CMK (cell line): Measurements from ENCODE around the gene NOP16.
A peak's percentile ranks its signal among the peaks of the same experiment; 100 is the strongest.

Experiments
- DNase-seq: peaks from one replicate; pipeline ENCODE4 v3.0.0-alpha.2; 2010; ENCODE audit warnings: low read depth

Gene NOP16

GRCh38 chr5:176386491-176386890 is 1.9 kb downstream of the NOP16 start:
- no peak for DNase-seq

- no peak for DNase-seq
Observed at GRCh38 chr5:176384991-176385390, 3.4 kb downstream of the NOP16 start.

GRCh38 chr5:176384366-176384930 is 4.0 kb downstream of the NOP16 start:
- no peak for DNase-seq

- DNase-seq, result no peak
Observed at GRCh38 chr5:176383961-176384360, 4.4 kb downstream of the NOP16 start.

- no peak for DNase-seq
Observed at GRCh38 chr5:176383248-176383905, 5.0 kb downstream of the NOP16 start.

GRCh38 chr5:176382721-176383120 is 5.7 kb downstream of the NOP16 start:
- no peak for DNase-seq

GRCh38 chr5:176381979-176382378 is 6.4 kb downstream of the NOP16 start:
- no peak for DNase-seq

- DNase-seq, result no peak
Observed at GRCh38 chr5:176381423-176381822, 7.0 kb downstream of the NOP16 start.

- no peak for DNase-seq
Observed at GRCh38 chr5:176379881-176380280, 8.5 kb downstream of the NOP16 start.

GRCh38 chr5:176373100-176373818 is 15.1 kb downstream of the NOP16 start:
- no peak for DNase-seq

GRCh38 chr5:176371621-176372539 is 16.5 kb downstream of the NOP16 start:
- DNase-seq, result no peak

- DNase-seq, result no peak
Observed at GRCh38 chr5:176369934-176370711, 18.3 kb downstream of the NOP16 start.

GRCh38 chr5:176368726-176369125 is 19.7 kb downstream of the NOP16 start:
- no peak for DNase-seq

GRCh38 chr5:176366232-176366894 is 22.0 kb downstream of the NOP16 start:
- DNase-seq, result no peak

GRCh38 chr5:176365351-176366231 is 22.8 kb downstream of the NOP16 start, which contains the start of gene ARL10:
Gene ARL10 (plus strand): TSS chr5:176365487. CDS start chr5:176365564, 77 bp downstream.
- DNase-seq, result no peak

- no peak for DNase-seq
Observed at GRCh38 chr5:176364765-176365350, 23.5 kb downstream of the NOP16 start.

GRCh38 chr5:176362233-176362490 is 26.2 kb downstream of the NOP16 start:
- DNase-seq, result no peak

- peak; percentile 82 for DNase-seq
Observed at GRCh38 chr5:176361437-176362232, 26.8 kb downstream of the NOP16 start, which contains the start of gene KIAA1191. Gene KIAA1191 (minus strand): TSS chr5:176361764. CDS start chr5:176359508, 2,256 bp downstream.
